HG03442 (cell line): ENCODE data around the gene DNAI4.
"Not testable (repeated sequence)": the region's sequence is repeated elsewhere in the genome, so short reads cannot be mapped to it uniquely, and the experiment has no call there.

Experiments used
- ATAC-seq: cut with Tn5 transposase; IDR thresholded peaks from one replicate; pipeline ENCODE4 v1.9.1; 2021; ENCODE audit warnings: mild to moderate bottlenecking, moderate library complexity; ENCODE audit not compliant: unreplicated experiment

The DNAI4 gene

GRCh38 chr1:66924756-66925557 is at the start of gene DNAI4, which contains the start of gene MIER1:
Gene DNAI4, minus strand, starts transcription at chr1:66924856. Its CDS starts 25 bp downstream, at chr1:66924831.
Gene MIER1, plus strand, starts transcription at chr1:66924990. Its CDS starts 39 bp downstream, at chr1:66925029.
- peak; percentile 94 for ATAC-seq

- no peak for ATAC-seq
Observed at GRCh38 chr1:66968574-66968973, 43.9 kb upstream of the DNAI4 start.

- not testable (repeated sequence) for ATAC-seq
Observed at GRCh38 chr1:66966188-66966873, 41.7 kb upstream of the DNAI4 start.

GRCh38 chr1:66957938-66958337 is 33.3 kb upstream of the DNAI4 start:
- no peak for ATAC-seq

- ATAC-seq: no peak
Observed at GRCh38 chr1:66954208-66954607, 29.6 kb upstream of the DNAI4 start.

- no peak for ATAC-seq
Observed at GRCh38 chr1:66951513-66951912, 26.9 kb upstream of the DNAI4 start.

GRCh38 chr1:66947267-66947666 is 22.6 kb upstream of the DNAI4 start:
- ATAC-seq: no peak

- ATAC-seq: no peak
Observed at GRCh38 chr1:66945316-66945715, 20.7 kb upstream of the DNAI4 start.

GRCh38 chr1:66944330-66945274 is 19.9 kb upstream of the DNAI4 start:
- ATAC-seq: no peak

GRCh38 chr1:66943361-66943969 is 18.8 kb upstream of the DNAI4 start:
- no peak for ATAC-seq

GRCh38 chr1:66940981-66941380 is 16.3 kb upstream of the DNAI4 start:
- no peak for ATAC-seq

GRCh38 chr1:66938613-66939012 is 14.0 kb upstream of the DNAI4 start:
- ATAC-seq: no peak

- ATAC-seq: no peak
Observed at GRCh38 chr1:66937529-66938234, 13.0 kb upstream of the DNAI4 start.

- no peak for ATAC-seq
Observed at GRCh38 chr1:66933887-66934700, 9.4 kb upstream of the DNAI4 start.

- ATAC-seq: no peak
Observed at GRCh38 chr1:66932291-66932690, 7.6 kb upstream of the DNAI4 start.

GRCh38 chr1:66931590-66931989 is 6.9 kb upstream of the DNAI4 start:
- ATAC-seq: no peak

- ATAC-seq: no peak
Observed at GRCh38 chr1:66930823-66931174, 6.1 kb upstream of the DNAI4 start.

- ATAC-seq: peak; percentile 67
Observed at GRCh38 chr1:66929999-66930822, 5.6 kb upstream of the DNAI4 start.

- ATAC-seq: no peak
Observed at GRCh38 chr1:66929691-66929998, 5.0 kb upstream of the DNAI4 start.
